Neural progenitor cell (in vitro differentiated cells): ENCODE results near the gene MVB12B. TPM values are rescaled to one million over a fixed set of nuclear protein-coding genes. Genes with fewer than 3 reads are reported as not detected.
A peak's percentile ranks its signal among the peaks of the same experiment; 100 is the strongest.

Source experiments
- DNase-seq: peaks from one replicate; pipeline ENCODE4 v3.0.0-alpha.2; 2016; ENCODE audit warnings: low spot score
- H2AFZ ChIP-seq: fragments of 200-600 bp; sonication (generic); replicated peaks from 2 replicates; pipeline ENCODE4 v1.6.1; 2016; ENCODE audit warnings: antibody characterized with exemption
- H3F3A ChIP-seq: fragments of 200-600 bp; sonication (generic); 2 replicates; pipeline ENCODE4 v1.6.1; 2016; ENCODE audit warnings: antibody characterized with exemption, low read depth
- H3K27ac ChIP-seq: fragments of 200-600 bp; sonication (generic); 2 replicates; pipeline ENCODE4 v1.5.1; 2016; ENCODE audit warnings: mild to moderate bottlenecking
- H3K27me3 ChIP-seq: fragments of 200-600 bp; sonication (generic); 2 replicates; pipeline ENCODE4 v1.6.1; 2016; ENCODE audit warnings: mild to moderate bottlenecking, moderate library complexity
- H3K36me3 ChIP-seq: fragments of 200-600 bp; sonication (generic); 2 replicates; pipeline ENCODE4 v1.5.1; 2016
- H3K4me1 ChIP-seq: fragments of 200-600 bp; sonication (generic); 2 replicates; pipeline ENCODE4 v1.6.1; 2016; ENCODE audit warnings: mixed run types
- H3K4me2 ChIP-seq: fragments of 200-600 bp; sonication (generic); 2 replicates; pipeline ENCODE4 v1.6.1; 2016
- H3K4me3 ChIP-seq: fragments of 200-600 bp; sonication (generic); 2 replicates; pipeline ENCODE4 v1.5.1; 2016
- H3K79me2 ChIP-seq: fragments of 200-600 bp; sonication (generic); 2 replicates; pipeline ENCODE4 v1.6.1; 2016; ENCODE audit warnings: low read depth
- H3K9ac ChIP-seq: fragments of 200-600 bp; sonication (generic); 2 replicates; pipeline ENCODE4 v1.6.1; 2016
- H3K9me3 ChIP-seq: fragments of 200-600 bp; sonication (generic); 2 replicates; pipeline ENCODE4 v1.5.1; 2016; ENCODE audit warnings: low read depth
- H4K20me1 ChIP-seq: fragments of 200-600 bp; sonication (generic); 2 replicates; pipeline ENCODE4 v1.6.1; 2016; ENCODE audit warnings: low read depth
- H3K27ac Mint-ChIP-seq: 3 replicates; pipeline ENCODE4 v1.8.0; 2021; ENCODE audit warnings: mixed read lengths
- H3K27me3 Mint-ChIP-seq: 2 replicates; pipeline ENCODE4 v1.8.0; 2022; ENCODE audit warnings: low read depth, mild to moderate bottlenecking, inconsistent platforms, moderate library complexity, mixed read lengths; ENCODE audit not compliant: insufficient read depth
- H3K36me3 Mint-ChIP-seq: 3 replicates; pipeline ENCODE4 v1.8.0; 2021; ENCODE audit warnings: mixed read lengths
- H3K4me1 Mint-ChIP-seq: 3 replicates; pipeline ENCODE4 v1.8.0; 2021; ENCODE audit warnings: mixed read lengths
- H3K4me3 Mint-ChIP-seq: 3 replicates; pipeline ENCODE4 v1.8.0; 2021; ENCODE audit warnings: mild to moderate bottlenecking, moderate library complexity, mixed read lengths
- H3K9me3 Mint-ChIP-seq: 3 replicates; pipeline ENCODE4 v1.8.0; 2020; ENCODE audit warnings: mixed read lengths
- CTCF ChIP-seq: fragments of 200-600 bp; sonication (generic); IDR thresholded peaks from 2 replicates; pipeline ENCODE4 v1.5.1; 2017; ENCODE audit warnings: antibody characterized with exemption, mild to moderate bottlenecking
- EZH2 ChIP-seq: fragments of 200-600 bp; sonication (generic); IDR thresholded peaks from 2 replicates; pipeline ENCODE4 v1.6.1; 2017; ENCODE audit warnings: antibody characterized with exemption, mild to moderate bottlenecking, moderate library complexity
- EZH2phosphoT487 ChIP-seq: fragments of 200-600 bp; sonication (generic); IDR thresholded peaks from 2 replicates; pipeline ENCODE4 v1.6.1; 2017; ENCODE audit warnings: antibody characterized with exemption
- total RNA-seq: library from RNA; depleted of rRNA; stranded (reverse); fragments of >200 nt; gene quantifications from 2 replicates; pipeline ENCODE4 v1.2.3, GENCODE V29; 2015; ENCODE audit warnings: low replicate concordance

MVB12B gene
- total RNA-seq, 1 donor from 2014 or later, result 16.1 TPM

DNA sequence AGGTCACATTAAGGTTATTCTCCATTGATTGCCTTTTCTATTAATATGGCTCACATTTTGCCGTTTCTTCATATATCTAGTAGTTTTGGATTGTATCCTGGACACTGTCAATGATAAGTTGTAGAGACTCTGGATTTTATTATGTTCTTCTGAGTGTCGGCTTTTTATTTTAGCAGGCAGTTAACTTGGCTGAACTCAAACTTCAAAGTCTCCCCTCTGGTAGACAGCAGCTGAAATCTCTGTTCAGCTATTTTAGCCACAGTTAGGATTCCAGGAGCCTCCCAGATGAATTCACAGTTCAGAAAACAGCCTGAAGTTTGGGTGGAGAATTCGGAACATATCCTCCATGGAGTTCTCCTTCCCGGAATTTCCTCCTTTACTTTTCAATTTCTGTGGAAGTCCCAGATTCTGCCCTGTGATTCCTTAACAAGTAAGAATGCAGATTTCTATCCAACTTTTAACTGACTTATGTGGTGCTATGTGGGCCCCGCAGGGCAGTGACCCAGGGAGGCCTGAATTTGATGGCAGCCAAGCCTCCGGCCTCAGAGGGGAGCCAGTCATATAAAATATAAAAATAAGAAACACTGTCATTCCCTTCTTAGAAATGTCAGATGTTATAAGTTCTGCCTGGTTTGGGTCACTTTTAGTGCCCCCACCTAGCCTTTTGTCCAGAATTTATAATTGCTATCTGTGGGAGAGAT lies 39.3 kb upstream of the MVB12B start:
- Histone ChIP-seq H3K4me1 (no peaks in the 10 kb centered on the region), H4K20me1 (no peaks in the 10 kb centered on the region), H2AFZ (no peak overlapping the region), H3K9ac (no peak overlapping the region), H3K36me3 (no peaks in the 10 kb centered on the region), H3F3A (peaks cover 6% of the 10 kb centered on the region), H3K79me2 (no peaks in the 10 kb centered on the region), H3K27ac (no peak overlapping the region), H3K27me3 (no peaks in the 10 kb centered on the region), H3K4me3 (no peak overlapping the region), H3K9me3 (no peaks in the 10 kb centered on the region), H3K4me2 (no peak overlapping the region)
- peaks cover 8% of the 10 kb centered on the region for H3K4me1 Mint-ChIP-seq
- H3K27ac Mint-ChIP-seq, result no peak overlapping the region
- H3K9me3 Mint-ChIP-seq, result no peaks in the 10 kb centered on the region
- no peak for TF ChIP-seq CTCF
- no peak for TF ChIP-seq EZH2
- TF ChIP-seq EZH2phosphoT487, result no peak
- peaks cover 6% of the 10 kb centered on the region for H3K27me3 Mint-ChIP-seq
- H3K36me3 Mint-ChIP-seq, result no peaks in the 10 kb centered on the region
- no peak overlapping the region for H3K4me3 Mint-ChIP-seq
- no peak for DNase-seq

DNA sequence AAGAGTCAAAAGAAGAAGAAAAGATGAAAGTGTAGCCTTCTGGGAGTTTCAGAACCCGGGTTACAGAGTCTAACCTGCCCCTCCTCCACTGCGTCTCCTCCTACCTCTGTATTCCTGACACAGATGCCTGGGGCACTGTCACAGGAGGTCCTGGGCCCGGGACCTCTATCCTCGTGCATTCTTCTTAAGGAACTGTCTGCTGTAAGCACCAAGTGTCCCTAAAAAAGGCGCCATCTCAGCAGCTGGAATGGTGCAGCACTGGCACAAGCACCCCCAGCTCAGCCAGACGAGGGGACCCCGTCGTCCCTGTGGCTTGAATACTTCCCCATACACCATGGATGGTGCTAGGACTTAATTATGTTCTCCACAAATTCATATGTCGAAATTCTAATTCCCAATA lies 35.8 kb upstream of the MVB12B start:
- no peaks in the 10 kb centered on the region for H3K9me3 Mint-ChIP-seq
- H3K4me1 Mint-ChIP-seq, result no peaks in the 10 kb centered on the region
- H3K27ac Mint-ChIP-seq, result no peak overlapping the region
- H2AFZ ChIP-seq, result peak overlapping the region; percentile 57
- H3K79me2 ChIP-seq, result no peaks in the 10 kb centered on the region
- H4K20me1 ChIP-seq, result no peaks in the 10 kb centered on the region
- no peaks in the 10 kb centered on the region for H3K4me1 ChIP-seq
- no peak overlapping the region for H3K4me3 ChIP-seq
- H3K36me3 Mint-ChIP-seq, result no peaks in the 10 kb centered on the region
- no peak for TF ChIP-seq CTCF
- no peak for TF ChIP-seq EZH2phosphoT487
- TF ChIP-seq EZH2, result no peak
- H3K9me3 ChIP-seq, result no peaks in the 10 kb centered on the region
- H3K27ac ChIP-seq, result no peak overlapping the region
- H3K9ac ChIP-seq, result no peak overlapping the region
- peaks cover 6% of the 10 kb centered on the region for H3F3A ChIP-seq
- H3K4me3 Mint-ChIP-seq, result no peak overlapping the region
- no peak overlapping the region for H3K4me2 ChIP-seq
- DNase-seq, result no peak
- H3K27me3 Mint-ChIP-seq, result peaks cover 6% of the 10 kb centered on the region
- no peaks in the 10 kb centered on the region for H3K27me3 ChIP-seq
- H3K36me3 ChIP-seq, result no peaks in the 10 kb centered on the region

GRCh38 chr9:126291925-126292324 lies 34.7 kb upstream of the MVB12B start:
- no peaks in the 10 kb centered on the region for H3K36me3 Mint-ChIP-seq
- no peak overlapping the region for H3K4me2 ChIP-seq
- no peaks in the 10 kb centered on the region for H3K27me3 ChIP-seq
- no peaks in the 10 kb centered on the region for H3K9me3 ChIP-seq
- H3K27ac Mint-ChIP-seq, result no peak overlapping the region
- no peak for TF ChIP-seq EZH2phosphoT487
- TF ChIP-seq EZH2, result no peak
- no peak for TF ChIP-seq CTCF
- no peak overlapping the region for H3K4me3 Mint-ChIP-seq
- H3K27me3 Mint-ChIP-seq, result peaks cover 11% of the 10 kb centered on the region
- H3F3A ChIP-seq, result peaks cover 3% of the 10 kb centered on the region
- no peaks in the 10 kb centered on the region for H4K20me1 ChIP-seq
- no peak overlapping the region for H3K9ac ChIP-seq
- H3K27ac ChIP-seq, result no peak overlapping the region
- H3K4me3 ChIP-seq, result no peak overlapping the region
- no peaks in the 10 kb centered on the region for H3K9me3 Mint-ChIP-seq
- H3K36me3 ChIP-seq, result no peaks in the 10 kb centered on the region
- DNase-seq, result no peak
- H2AFZ ChIP-seq, result no peak overlapping the region
- H3K4me1 ChIP-seq, result no peaks in the 10 kb centered on the region
- H3K4me1 Mint-ChIP-seq, result no peaks in the 10 kb centered on the region
- H3K79me2 ChIP-seq, result no peaks in the 10 kb centered on the region
